NCI-H446 (cell line): Measurements from ENCODE around the gene SEMA3A.

Experiments
- DNase-seq, 2 experiments: peaks; one replicate each; lab custom pipeline; 2025; lab: John Stamatoyannopoulos, UW

The SEMA3A gene

DNA sequence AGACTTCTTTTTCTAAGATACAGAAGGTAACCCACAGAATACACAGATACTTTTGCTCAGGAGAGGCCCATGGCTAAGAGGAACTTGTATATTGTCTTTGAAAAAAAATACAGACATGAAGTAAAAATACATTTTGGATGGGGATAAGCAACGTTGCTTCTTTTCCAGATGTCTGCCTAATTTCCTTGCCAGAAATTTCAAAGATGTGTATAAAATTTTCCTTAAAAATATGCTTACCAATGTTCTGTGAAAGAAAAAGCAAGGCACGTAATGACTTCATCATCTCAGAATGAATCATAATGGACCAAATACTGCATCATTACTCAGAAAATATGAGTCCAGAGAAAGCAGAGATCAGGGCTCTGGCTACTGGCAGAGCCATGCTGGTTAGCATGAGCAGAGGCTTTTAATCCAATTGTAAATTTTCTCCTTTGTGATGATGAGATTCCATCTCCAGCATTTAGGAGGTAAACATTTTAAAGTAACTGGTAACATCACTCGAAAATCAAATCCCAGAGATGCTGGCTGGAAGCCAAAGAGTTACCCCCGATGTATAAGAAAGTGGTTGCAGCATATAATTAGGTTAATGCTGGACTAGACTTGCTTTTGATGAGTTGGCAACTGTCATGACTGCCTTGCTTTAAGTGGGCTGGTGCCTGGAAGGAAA, 272.5 kb downstream of the SEMA3A start:
- DNase-seq = peak; percentile 29 to 77

GRCh38 chr7:83921271-83921940, 273.2 kb downstream of the SEMA3A start:
- peak; percentile 41 to 72 for DNase-seq

DNA sequence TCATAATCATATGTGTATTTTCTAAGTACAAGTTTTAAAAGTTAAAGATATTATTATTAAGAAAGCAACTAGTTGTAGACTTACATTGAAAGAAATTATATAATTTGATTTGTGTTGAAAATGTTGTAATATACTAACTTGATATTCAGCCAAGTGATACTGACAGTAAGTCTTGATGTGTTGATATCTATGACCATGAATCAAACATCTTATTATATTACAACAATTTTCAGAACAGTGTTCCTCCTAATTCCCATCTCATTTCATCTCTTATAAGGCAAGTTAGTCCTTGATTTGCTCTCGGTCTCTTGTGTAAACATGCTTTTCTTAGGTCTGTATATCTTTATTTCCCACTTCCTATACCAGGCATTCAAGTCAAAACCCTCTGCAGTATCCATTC, 276.4 kb downstream of the SEMA3A start:
- no peak for DNase-seq

DNA sequence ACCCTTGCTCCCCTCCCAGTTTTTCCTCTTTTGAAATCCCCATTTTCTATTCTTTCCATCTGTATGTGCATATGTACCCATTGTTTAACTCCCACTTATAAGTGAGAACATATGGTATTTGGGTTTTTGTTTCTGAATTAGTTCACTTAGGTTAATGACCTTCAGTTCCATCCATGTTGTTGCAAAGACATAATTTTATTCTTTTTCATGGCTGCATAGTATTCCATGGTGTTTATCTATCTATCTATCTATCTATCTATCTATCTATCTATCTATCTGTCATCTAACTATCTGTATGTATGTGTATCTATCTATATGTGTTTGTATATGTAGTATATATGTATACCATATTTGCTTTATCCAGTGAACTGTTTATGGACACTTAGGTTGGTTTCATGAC, 281.4 kb downstream of the SEMA3A start:
- no peak for DNase-seq

DNA sequence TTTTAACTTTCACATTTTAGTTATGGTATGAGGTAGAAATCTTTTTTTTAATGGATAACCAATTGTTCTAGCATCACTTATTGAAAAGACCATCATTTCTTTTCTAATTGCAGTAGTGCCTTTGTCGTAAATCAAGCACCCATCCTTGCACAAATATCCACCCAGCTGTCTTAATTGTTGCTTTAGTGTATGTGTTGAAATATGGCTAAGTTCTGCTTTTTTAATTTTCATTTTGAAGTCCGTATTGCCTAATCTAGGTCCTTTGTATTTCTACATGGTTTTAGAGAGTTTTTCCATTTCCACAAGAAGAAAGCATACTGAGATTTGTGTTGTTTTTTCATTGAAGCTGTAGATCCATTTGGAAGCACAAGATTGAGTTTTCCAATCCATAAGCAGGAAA, 286.1 kb downstream of the SEMA3A start:
- DNase-seq = no peak
